ENCODE results near the gene EEF2.
"Not testable (repeated sequence)": the region's sequence is repeated elsewhere in the genome, so short reads cannot be mapped to it uniquely, and the experiment has no call there.

EEF2 gene

DNA sequence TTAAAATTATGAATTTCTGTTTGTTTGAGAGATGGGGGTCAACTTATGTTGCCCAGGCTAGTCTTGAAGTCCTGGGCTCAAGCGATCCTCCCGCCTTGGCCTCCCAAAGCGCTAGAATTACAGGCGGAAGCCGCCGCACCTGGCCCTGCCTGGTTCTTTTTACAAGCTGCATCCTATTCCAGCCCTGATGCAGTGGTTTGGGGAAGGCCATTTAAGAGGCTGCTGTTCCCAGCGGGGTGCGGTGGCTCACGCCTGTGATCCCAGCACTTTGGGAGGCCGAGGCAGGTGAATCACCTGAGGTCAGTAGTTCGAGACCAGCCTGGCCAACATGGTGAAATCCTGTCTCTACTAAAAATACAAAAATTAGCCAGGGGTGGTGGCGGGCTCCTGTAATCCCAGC lies 17.3 kb downstream of the EEF2 start:
- DNase-seq: not testable (repeated sequence)

DNA sequence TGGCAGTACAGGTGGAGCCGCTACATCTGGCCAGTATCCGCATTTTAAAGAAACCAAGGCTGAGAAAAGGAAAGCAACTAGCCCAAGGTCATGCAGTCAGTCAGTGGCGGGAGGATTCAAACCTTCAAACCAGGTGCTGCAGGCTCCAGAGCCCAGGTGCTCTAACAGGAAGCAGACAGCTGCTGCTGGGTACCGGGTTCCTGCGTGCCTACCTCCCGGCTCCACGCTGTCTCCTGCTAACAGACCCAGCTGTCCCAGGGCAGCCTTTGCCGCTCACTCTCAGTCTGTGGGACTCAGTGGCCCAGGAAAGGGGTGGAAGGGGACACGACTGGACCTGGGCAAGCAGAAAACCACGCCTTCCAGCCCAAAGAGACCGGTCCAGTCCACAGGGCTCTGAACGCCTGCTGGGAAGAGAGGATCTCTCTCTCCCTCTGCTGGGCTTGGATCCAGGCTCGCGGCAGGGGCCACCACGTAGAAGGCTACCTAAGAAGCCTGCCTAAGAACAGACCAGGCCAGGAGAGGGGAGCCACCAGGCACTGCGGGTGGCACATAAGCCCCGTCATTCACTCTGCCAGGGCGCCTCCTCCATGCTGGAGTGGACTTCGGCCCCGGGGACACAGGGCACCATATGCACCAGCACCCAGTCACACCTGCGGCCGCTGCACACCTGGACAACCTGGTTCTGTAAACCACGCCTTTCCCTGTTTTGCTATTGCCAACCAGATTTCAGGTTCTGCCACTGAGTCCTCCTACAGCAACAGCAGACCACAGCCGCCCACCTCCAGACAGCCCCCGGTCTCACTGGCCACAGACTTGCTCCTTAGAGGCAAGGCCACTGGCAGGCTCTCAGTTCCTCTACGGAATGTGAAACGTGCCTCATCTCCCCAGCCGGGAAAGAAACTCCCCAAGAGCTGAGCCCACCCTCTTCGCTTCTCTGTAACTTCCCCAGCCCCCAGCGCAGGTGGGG lies 18.9 kb downstream of the EEF2 start:
- DNase-seq: no peak

DNA sequence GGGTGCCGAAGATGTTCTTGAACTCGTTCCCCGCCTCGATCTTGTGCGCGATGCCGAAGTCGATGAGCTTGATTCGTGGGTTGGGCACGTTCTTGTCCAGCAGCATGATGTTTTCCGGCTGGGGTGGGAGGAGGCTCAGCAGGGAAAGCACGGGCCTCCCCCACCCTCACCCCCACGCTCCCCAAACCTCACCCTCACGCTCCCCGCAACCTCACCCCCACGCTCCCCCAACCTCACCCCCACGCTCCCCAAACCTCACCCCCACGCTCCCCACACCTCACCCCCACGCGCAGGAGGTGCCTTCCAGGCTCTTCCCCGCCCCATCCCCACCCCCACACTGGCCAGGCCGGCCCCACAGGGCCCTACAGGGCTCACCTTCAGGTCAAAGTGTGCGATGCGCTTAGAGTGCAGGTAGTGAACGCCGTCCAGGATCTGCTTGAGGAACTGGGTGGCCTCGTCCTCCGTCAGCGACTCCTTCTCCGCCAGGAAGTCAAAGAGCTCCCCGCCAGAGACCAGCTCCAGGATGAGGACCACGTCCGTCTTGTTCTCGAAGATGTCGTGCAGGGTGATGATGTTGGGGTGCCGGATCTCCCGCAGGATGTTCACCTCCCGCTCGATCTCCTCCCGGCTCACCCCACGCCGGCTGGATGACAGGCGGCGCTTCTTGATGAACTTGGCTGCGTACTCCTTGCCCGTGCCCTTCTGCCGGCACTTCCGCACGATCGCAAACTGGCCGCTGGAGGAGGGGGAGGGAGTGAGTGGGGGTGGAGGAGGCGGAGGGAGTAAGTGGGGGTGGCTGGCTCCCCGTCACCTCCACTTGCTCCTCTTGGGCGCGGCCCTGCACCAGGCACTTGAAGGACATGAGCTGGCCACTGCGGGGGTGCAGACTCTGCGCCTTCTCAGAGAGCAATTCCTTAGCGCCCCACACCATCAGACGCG lies 20.7 kb downstream of the EEF2 start:
- DNase-seq: no peak

DNA sequence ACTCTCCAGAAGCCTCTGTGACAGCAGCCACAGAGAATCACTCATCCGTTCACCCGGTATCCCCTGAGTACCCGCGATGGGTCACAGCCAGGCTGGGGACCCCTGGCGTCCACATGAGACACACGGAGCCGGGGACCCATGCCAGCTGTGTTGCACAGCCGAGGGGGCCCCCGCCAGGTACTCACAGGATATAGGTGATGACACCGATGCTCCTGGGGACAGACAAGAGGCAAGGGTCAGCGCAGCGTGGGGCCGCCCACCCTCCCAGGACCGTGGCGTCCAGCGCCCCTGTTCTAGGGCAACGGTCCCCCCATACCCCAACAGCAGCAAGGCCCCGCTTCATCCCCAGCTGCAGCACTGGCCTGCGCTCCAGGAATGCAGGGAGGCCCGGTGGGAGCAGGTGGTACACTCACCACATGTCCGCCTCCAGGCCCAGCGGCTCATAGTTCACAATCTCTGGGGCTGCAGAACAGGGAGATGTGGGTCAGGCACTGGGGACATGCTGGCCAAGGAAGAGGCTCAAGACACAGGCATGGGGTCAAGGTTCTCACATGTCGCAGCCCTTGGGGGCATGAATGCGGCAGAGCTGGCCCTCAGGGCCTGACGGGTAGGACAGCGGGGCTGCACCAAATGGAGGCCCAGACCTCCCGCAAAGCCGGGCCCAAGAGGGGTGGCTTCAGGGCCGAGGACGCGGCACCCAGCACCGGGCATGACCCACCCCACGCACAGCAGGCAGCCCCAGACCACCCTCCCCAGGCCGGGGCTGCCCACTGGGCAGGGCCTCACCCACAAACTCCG lies 21.6 kb downstream of the EEF2 start:
- no peak for DNase-seq

DNA sequence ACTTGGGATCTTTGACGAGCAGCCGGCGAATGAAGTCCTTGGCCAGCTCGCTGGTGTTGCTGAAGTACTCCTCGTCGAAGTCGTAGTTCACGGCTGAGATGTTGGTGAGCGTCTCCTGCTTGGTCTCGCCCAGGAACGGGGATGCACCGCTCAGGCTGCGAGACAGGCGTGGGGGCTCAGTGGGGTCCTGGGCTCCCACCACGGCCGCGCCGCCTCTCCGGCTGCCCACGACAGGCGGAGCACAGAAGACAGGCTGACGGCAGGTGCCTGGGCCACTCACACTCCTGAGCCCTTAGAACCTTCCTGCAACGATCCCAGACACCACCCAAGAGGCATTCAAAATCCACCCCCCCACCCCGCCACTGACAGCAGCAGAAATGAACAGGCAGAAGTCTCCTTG lies 24.3 kb downstream of the EEF2 start:
- no peak for DNase-seq

DNA sequence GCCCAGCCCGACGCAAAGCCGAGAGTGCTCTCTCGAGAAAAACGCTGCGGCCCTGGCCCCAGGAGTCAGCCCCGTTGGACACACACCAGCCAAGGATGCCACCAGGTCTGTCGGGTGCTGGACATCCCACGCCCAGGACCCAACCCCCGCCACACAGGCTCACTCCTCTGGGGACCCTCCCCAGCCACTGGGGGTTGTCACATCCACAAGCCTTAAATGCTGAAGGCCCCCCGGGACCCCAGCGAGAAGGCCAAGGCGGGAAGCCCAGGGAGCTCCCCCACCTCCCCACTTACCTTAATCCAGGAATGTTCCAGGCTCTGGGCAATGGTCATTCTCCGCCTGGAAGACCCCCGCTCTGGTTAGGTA lies 25.5 kb downstream of the EEF2 start:
- no peak for DNase-seq

DNA sequence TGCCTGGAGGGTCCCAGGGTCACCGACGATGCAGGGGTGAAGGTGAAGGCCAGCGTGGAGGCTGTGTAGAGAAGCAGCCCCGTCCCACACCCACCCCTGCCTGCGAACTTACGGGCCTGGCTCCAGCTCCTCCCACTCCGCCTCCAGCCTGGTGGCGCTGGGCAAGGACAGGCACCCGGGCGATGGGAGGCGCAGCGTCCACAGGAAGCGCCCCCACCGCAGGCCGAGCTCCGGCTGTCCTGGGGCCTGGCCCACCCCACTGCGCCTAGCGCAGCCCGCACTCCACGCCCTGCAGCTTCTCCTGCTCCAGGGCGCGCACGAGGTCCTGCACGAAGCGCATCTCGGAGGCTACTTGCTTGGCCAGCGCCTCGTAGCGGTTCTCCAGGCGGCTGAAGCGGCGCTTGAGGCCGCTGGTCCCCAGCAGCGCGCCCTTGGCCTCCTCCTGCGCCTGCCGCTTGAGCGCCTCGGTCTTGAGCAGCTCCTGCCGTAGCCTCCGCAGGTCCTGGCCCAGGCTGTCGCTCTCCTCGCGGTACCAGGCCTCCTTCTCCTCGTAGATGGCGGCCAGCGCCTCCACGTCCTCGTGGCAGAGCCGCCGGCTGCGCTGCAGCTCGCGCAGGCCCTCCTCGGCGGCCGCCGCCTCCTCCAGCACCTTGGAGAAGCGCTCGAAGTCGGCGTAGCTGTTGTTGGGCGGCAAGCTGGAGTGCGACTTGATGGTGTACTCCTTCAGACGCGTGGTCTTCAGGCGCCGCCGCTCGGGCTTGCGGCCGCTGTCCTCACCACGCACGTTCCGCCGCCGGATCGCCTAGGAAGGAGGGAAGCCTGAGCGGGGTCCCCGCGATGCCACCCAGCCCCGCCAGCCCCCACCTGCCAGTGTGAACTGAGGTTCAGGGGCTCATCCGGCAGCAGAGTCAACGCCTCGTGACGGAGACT lies 26.2 kb downstream of the EEF2 start:
- DNase-seq: no peak

DNA sequence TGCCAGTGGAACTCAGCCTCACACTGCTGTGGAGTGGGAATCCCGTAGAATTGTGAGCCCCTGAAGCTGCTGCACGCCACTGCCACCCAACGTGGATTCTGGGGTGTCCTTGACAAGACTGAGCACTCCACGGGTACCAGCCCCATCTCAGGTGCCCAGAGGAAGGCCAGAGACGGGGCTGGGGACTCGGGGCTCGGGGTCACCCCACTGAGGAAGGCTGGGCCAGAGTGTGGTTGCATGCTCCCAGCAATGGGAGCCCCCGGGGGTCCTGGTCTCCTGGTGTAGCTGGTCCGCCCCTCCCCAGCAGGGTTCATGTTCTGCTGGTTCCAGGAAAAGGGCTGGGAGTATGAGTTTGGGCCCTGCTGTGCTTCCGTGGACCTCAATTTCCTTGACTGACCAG lies 29.6 kb downstream of the EEF2 start:
- DNase-seq: no peak

DNA sequence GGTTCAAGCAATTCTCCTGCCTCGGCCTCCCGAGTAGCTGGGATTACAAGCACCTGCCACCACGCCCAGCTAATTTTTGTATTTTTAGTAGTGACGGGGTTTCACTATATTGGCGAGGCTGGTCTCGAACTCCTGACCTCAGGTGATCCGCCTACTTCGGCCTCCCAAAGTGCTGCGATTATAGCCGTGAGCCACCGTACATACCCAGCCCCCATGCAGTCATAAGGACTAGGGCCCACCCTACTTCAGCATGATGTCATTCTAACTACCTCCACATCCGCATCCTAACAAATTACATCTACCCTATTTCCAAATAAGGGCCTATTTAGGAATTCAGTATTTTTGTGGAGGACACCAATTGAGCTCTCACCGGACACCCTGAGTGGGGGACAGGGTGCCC lies 30.0 kb downstream of the EEF2 start:
- not testable (repeated sequence) for DNase-seq

DNA sequence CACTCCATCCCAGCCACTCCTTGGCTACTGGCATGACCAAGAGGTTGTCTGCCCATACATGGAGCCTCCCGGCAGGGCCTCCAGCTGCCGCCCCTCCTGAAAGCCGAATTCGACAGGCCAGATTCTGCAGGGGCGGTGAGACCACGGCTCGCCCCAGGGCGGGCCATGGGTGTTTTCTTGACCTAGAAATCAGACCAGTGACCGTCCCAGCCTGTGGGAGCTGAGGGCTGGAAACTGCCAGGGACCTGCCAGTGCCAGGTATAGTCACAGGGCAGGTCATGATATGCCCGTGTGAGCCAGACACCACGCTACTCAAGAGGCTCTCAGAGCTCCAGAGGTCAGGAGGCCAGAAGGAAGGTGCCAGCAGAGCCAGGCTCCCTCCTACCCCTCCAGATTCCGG lies 31.2 kb downstream of the EEF2 start:
- no peak for DNase-seq

DNA sequence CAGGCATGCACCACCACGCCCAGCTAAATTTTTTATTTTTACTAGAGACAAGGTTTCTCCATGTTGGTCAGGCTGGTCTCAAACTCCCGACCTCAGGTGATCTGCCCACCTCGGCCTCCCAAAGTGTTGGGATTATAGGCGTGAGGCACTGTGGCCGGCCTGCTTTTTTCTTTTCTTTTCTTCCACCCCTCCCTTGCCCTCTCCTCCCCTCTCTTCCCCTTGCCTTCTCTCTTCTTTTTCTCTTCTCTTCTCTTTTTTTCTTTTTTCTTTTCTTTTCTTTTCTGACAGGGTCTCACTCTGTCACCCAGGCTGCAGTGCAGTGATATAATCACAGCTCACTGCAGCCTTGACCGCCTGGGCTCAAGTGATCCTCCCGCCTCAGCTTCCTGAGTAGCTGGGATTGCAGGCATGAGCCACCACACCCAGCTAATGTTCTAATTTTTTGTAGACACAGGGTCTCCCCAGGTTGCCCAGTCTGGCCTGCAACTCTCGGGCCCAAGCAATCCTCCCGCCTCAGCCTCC lies 32.4 kb downstream of the EEF2 start:
- DNase-seq: not testable (repeated sequence)

DNA sequence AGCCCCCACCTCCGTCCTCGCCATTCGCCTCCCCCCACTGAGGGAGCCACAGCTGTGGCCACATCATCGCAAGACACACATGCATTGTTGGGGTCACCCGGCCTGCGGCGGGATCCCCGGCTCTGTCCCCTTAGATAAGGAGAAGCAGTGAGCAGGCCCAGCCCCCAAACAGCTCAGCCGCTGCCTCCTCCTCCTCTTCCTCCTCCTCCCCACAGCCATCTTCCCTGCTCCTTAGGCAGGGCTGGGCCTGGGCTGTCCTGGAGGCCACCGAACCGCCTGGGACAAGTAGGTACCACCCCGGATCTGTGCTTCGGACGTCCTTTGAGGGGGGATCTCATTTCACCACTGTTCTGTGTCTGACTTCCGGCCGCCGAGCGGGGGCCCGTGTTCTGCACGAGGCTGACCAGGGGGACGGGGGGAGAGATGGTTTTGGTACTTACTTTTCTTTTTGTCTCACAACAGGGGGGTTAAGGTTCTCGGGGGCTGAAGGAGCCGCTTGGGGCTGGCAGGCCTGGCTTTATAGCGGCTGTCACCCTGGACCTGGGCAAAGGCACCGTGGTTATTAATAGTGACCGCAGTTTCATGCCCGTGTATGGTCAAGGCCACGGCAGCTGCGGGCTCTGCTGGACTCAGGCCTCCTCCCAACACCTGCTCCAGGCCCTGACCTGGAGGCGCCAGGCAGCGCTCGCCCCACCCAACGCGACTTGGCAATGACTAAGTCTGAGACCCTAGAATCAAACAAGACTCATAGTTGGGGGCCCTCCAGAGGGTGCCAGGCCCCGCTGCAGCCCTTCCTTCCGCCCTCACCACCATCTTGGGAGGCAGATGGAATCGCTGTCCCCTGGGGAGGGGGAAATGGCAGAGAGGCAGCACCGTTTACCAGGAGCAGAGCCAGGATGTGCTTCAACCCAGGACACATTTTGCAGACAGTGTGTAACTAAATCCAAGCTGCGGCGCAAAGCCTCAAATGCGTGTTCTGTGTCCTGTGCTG lies 34.1 kb downstream of the EEF2 start:
- DNase-seq: no peak

DNA sequence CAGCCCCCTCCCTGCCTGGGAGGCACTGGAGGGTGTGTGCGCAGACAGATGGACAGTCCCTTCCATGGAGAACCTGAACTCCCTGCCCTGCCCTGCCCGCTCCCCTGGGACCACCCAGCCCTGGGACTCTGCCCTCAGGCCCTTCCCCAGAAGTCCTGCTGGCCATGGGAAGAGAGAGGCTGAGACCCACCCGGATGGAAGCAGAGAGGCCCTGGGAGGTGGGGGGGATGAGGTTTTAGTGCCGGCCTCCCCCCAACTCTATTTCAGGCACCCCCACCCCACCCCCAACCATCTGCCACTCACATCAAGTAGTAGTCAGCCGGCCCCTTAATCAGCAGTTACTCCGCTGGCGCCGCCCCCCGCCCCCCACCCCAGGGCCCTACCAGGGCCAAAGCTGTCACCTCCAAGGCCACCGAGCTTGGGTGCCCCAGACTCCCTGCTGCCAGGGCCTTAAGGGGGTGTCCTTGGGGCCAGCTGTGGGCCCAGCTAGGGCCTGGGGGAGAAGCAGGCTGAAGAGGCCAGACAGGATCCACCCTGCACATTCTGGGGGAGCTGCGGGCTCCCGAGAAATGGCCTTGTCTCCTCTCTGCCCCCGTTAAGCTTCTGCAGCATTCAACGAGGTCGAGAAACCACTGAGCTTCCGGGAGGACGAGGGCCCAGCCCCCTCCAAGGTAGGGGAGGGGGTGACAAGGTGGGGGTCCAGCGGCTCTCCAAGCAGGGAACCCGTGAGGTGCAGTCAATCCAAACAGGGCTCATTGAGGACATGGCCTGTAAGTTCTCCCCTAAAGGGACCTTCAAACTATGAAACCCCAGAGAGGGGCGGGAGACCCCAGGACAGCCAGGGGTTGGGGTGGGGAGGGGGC lies 35.0 kb downstream of the EEF2 start:
- no peak for DNase-seq

DNA sequence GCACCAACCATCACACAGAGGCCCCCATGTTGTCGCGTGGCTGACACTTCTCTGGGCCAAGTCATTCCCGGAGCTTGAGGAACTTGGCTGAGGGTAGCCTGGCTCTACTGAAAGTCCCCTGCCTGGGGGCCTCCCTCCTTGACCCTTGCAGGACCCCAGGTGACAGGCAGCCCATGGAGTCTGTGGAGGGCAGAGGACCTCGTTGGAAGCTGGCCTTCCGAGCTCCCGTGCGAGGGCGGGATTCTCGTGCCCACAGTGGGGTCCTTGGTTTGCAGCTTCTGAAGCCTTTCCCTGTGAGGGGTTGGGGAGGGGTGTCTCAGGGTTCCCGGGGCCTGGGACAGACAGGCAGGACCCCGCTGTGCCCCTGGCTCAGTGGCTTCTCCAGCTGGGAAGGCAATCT lies 36.0 kb downstream of the EEF2 start:
- no peak for DNase-seq

DNA sequence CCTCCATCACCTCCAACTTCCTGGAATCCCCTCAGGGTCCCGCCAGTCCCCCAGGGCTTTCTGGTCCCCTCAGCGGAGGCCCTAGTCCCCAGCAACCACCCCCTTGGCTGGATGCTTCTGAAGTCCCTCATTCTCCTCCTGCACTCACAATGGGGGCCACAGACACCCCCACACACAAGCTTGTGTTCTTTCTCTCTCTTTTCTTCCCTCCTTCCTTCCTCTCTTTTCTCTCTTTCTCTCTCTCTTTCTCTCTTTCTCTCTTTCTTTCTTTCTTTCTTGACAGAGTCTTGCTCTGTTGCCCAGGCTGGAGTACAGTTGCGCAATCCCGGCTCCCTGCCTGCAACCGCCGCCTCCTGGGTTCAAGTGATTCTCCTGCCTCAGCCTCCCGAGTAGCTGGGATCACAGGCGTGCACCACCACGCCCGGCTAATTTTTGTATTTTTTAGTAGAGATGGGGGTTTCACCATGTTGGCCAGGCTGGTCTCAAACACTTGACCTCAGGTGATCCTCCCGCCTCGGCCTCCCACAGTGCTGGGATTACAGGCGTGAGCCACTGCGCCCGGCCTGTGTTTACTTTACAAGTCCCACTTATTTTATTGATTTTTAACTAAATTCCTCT lies 37.8 kb downstream of the EEF2 start:
- not testable (repeated sequence) for DNase-seq

DNA sequence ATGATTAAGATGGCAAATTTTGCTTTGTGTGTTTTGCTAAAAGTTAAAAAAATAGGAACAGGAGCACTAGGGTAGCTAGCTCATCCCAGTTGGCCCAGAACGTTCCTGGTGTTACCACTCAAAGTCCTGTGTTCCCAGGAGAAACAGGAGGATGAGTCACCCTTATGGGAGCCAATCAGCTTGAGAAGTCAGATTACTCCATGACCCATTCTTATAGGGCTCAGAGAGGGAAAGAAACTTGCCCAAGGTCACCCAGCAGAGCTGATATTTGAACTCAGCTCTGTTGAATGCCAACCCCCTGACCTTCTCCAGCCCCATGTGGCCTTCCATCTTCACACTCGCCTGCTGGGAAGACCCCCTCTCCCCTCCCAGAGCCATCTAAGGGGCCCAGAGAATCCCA lies 39.4 kb downstream of the EEF2 start:
- no peak for DNase-seq

DNA sequence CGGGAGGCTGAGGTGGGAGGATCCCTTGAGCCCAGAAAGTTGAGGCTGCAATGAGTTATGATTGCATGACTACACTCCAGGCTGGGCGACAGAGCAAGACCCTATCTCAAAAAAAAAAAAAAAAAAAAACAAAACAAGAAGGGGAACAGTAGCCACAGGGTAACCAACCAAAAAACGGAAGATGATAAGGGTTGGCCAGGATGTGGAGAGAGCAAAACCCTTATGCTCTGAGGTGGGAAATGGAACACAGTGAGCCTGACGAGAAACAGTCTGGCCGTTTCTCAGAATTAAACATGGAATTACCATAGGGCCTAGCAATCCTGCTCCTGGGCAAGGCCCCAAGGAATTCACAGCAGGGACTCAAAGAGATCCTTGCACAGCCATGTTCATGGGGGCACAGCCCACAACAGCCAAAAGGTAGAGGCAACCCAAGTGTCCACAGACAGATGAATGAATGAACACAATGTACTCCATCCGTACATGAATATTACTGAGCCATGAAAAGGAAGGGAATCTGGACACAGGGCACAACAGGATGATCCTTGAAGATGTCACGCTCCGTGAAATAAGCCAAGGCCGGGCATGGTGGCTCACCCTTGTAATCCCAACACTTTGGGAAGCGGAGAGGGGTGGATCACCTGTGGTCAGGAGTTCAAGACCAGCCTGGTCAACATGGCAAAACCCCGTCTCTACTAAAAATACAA lies 41.1 kb downstream of the EEF2 start:
- no peak for DNase-seq

DNA sequence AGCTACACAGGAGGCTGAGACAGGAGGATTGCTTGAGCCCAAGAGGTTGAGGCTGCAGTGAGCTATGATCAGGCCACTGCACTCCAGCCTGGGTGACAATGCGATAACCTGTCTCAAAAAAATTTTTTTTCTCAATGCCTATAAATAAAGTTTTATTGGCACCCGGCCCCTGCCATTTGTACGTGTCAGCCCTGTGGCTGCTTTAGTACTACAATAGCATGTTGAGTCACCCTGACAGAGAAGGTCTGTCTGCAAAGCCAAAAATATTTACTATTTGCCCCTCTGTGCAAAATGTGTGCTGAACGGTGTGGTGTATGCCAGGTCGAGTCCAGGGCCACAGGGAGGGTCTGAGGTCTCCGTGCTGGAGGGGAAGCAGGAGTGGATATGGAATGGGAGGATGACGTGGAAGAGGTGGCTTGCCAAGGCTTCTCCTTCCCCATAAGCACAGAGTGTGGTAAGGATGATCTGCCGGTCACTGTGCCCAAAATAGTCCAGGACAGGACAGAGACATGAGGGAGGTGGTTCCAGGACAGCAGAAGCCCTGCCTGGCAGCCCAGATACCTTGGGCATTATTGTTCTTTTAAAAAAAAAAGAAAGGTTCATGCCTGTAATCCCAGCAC lies 42.4 kb downstream of the EEF2 start:
- no peak for DNase-seq
